Measurements from ENCODE around the gene MARCHF10.
"Not testable (repeated sequence)": the region's sequence is repeated elsewhere in the genome, so short reads cannot be mapped to it uniquely, and the experiment has no call there.

The MARCHF10 gene

GRCh38 chr17:62693616-62694409 is 114.3 kb downstream of the MARCHF10 start:
- no peak for DNase-seq

DNA sequence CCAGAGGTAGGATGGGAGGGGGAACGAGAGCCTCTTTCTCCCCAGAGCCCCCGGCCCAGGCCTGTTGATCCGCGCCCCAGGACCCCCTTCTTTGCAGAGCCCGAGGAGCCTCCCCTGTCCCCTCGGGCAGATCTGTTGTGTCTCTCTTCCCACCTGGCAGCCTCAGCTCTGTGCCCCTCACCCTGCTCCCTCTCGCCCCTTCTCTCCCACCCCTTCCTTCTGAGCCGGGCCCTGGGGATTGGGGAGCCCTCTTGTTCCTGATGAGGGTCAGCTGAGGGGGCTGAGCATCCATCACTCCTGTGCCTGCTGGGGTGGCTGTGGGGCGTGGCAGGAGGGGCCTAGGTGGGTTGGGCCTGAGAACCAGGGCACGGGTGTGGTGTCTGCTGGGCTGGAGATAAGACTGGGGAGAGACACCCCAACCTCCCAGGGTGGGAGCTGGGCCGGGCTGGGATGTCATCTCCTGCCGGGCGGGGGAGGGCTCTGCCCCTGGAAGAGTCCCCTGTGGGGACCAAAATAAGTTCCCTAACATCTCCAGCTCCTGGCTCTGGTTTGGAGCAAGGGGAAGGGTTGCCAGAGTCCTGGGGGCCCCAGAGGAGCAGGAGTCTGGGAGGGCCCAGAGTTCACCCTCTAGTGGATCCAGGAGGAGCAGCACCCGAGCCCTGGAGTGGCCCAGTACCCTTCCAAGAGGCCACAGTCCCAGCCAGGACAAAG is 115.2 kb downstream of the MARCHF10 start:
- peak in 1 of 2 experiments; percentile 36 for DNase-seq

GRCh38 chr17:62692159-62692651 is 115.9 kb downstream of the MARCHF10 start:
- DNase-seq = no peak

GRCh38 chr17:62691589-62691915 is 116.6 kb downstream of the MARCHF10 start:
- DNase-seq = not testable (repeated sequence)

- DNase-seq = no peak
Measured at GRCh38 chr17:62690168-62690897, 117.8 kb downstream of the MARCHF10 start.

DNA sequence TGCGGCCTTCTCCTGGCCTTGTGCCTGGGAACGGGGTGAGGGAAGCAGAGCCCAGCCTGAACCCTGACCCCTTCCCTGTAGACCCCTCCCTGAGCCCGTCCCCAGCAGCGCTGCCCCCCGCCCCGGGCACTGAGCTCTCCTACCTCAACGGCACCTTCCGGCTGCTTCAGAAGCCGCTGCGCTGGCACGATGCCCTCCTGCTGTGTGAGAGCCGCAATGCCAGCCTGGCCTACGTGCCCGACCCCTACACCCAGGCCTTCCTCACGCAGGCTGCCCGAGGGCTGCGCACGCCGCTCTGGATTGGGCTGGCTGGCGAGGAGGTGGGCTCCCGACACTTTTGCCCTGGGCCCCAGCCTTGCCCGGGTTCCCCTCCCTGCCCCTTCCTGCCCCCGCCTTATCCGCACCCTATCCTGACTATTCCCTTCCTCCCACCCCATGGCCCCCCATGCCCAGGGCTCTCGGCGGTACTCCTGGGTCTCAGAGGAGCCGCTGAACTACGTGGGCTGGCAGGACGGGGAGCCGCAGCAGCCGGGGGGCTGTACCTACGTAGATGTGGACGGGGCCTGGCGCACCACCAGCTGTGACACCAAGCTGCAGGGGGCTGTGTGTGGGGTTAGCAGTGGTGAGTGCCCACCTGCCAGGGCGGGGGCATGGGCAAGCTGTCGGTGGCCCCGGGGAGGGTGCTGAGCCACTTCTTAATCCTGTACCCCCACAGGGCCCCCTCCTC is 118.5 kb downstream of the MARCHF10 start:
- no peak for DNase-seq

DNA sequence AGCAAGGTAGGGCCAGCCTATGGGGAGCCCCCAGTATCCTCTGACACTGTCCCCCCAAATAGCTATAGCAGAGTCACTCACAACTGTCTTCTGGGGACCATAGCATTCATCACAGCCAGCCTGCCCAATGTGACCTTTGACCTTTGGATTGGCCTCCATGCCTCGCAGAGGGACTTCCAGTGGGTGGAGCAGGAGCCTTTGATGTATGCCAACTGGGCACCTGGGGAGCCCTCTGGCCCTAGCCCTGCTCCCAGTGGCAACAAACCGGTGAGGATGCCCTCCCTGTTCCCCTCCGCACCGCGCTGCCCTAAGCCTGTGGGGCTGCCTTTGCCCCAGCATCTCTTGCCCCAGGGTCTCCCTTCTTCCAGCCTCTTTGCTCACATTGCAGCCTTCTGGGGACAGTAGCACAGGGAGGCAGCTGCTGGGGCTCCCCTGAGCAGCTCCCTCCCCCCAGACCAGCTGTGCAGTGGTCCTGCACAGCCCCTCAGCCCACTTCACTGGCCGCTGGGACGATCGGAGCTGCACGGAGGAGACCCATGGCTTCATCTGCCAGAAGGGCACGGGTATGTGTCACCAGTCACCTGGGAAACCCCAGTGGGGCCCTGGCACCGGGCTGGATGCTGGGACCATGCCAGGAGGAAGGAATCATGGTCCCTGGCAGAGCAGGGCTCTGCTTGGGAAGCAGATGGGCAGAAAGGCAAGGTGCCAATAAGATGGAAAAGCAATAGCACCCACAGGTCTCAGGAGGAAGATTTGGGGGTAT is 119.5 kb downstream of the MARCHF10 start:
- no peak for DNase-seq

- DNase-seq = no peak
Measured at GRCh38 chr17:62687997-62688396, 120.1 kb downstream of the MARCHF10 start.

- no peak for DNase-seq
Measured at GRCh38 chr17:62684179-62684578, 123.9 kb downstream of the MARCHF10 start.

DNA sequence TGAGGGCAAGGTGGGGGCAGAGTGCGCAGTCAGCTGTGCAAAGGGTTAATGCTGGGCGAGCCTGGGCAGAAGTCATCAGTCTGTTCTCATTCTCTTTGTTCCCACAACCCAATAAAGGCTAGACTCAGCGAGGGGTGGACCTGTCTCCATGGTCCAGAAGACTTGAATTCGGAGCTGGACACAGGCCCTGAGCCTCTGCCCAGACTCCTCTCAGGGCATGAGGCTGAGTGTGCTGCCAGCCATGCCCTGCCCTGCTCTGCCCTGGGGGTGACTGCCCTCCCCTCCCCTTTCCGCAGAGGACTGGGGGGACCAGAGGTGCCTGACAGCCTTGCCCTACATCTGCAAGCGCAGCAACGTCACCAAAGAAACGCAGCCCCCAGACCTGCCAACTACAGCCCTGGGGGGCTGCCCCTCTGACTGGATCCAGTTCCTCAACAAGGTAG is 126.2 kb downstream of the MARCHF10 start:
- DNase-seq = no peak

DNA sequence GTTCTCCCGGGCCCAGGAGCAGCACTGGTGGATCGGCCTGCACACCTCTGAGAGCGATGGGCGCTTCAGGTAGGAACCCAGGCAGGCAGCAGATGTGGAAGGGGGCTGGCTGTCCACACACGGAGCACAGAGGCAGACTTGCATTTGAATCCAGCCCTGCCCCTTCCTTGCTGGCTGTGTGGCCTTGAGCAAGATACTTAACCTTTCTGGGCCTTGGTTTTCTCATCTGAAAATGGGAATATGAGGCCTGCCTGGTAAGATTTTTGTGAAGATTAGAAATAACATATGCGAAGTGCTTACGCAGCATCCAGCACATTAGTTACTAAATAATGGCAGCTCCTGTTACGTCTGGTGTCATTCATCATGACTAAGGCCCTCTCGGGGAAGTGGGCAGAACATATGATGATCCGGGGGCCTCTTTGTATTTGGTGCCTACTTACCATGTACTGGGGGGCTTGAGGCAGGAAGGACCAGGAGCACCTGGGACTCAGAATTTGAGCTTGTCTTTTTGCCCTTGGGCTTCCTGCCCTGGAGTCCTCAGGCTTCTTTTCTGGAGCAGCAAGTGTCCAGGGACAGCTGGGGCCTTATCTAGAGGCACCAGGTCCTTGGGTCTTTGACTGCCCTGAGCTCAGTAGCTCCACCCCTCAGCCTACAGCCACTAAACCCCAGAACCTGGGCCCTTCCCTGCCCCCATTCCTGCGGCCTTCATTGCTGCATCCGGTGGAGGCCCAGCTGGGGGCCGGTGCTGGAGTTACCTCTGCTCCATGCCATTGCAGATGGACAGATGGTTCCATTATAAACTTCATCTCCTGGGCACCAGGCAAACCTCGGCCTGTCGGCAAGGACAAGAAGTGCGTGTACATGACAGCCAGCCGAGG is 126.8 kb downstream of the MARCHF10 start:
- DNase-seq = no peak

GRCh38 chr17:62680541-62681052 is 127.5 kb downstream of the MARCHF10 start:
- no peak for DNase-seq

DNA sequence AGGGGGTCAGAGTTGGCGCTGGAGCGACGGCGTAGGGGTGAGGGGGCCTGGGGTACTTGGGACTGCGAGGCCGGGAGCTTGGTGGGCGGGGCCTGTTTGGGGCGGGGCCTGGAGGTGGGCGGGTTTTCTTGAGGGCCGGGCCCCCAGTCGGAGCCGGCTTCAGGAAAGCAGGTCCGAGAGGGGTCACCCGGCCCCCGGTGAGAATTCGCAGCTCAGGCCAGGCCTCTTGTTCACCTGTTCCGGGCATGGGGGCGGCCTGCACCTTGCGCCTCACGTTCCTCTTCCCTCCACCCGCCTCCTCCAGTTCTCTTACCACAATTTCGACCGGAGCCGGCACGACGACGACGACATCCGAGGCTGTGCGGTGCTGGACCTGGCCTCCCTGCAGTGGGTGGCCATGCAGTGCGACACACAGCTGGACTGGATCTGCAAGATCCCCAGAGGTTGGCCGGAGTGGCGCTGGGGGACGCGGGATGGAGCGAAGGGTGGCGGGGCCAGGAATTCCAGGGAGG is 128.2 kb downstream of the MARCHF10 start:
- no peak for DNase-seq

DNA sequence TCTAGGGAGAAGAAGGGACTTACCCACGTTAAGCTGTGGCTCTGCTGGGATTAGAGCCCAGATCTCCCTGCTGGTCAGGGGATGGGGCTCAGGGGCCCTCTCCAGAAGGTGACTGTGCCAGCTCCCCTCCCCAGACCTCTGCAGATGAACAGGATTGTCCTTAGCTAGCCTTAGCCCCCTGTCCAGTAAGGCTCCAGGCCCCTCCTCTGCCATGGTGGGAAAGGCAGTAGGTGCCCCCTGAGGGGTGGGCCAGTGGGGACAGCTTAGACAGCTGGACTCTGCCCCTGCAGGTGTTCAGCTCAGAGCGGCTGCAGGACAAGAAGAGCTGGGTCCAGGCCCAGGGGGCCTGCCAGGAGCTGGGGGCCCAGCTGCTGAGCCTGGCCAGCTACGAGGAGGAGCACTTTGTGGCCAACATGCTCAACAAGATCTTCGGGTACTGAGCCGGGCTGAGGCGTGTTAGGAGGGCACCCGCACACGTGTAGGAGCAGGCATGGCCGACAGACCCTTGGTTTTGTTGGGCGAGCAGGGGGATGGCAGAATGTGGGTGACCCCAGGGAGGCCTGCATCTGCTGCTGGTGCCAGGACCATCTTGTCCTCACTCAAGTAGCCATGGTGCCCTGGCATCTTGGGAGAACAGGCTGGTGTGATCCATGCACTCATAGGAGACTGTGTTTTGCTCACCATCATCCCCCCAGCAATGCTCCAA is 129.7 kb downstream of the MARCHF10 start:
- no peak for DNase-seq

- DNase-seq = no peak
Measured at GRCh38 chr17:62676952-62677596, 131.0 kb downstream of the MARCHF10 start.

DNA sequence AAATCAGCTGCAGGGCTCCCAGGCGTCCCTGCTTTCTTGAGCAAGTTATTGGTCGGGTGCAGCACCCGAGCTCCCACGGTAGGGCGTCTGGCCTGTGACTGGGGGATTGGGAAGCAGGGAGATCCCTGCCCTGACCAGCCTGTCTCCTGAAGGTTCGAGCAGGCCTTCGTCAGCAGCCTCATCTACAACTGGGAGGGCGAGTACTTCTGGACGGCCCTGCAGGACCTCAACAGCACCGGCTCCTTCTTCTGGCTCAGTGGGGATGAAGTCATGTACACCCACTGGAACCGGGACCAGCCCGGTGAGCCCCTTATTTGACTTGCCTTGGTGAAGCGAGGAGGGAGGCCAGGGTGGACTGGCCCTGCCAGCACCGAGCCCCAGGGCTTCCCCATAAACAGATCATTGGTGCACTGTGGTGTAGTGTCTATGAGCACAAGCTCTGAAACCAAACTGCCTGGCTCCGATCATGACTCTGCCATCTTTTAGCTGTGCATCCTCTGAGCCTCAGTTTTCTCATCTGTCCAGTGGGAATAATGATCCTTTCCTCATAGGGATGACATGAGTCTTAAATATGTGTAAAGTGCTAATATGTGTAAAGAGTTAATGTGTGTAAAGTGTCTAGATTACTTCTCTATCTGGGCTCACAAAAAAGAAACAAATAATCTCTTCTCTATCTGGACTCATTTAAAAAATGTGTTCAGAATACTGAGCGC is 131.7 kb downstream of the MARCHF10 start:
- no peak for DNase-seq

DNA sequence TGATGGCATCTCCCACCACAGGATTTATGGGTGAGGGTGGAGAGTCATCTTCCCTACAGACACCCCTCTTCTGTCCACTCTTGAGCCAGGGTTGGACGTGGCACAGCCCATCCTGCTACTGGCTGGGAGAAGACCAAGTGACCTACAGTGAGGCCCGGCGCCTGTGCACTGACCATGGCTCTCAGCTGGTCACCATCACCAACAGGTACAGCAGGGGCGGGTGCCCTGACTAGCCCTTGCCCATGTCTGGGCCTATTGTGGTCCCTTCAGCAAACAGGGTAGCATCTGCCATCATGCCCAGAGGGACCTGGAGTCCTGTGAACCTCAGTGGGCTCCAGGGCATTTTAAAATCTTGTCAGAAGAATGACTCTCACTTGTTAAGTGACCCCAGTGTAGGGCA is 132.4 kb downstream of the MARCHF10 start:
- no peak for DNase-seq

- no peak for DNase-seq
Measured at GRCh38 chr17:62675260-62675659, 132.9 kb downstream of the MARCHF10 start.

DNA sequence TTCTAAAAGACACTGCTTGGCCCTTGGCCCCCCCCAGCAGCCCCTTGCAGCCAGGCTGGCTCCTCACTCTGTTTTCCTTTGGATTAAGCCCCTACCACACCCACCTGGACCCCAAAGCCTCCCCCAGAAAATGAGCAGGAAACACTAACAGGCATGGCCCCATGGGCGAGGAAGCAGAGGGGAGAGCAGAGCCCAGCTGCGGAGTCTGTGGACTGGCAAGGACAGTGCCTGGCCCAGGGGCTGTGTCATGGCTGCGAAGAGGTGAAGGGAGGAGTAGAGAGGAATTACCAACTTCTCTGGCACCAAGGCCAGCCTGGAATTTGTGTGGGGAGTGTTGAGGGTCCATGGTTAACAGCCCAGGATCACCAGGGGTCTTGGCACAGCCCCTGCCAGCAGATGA is 133.3 kb downstream of the MARCHF10 start:
- no peak for DNase-seq

Data from activated T-cell treated with anti-CD3 and anti-CD28 coated beads, Interleukin-2, amount 50 U/mL, for 48 hours (primary cell).